Transverse colon (tissue), 4 donors: Measurements from ENCODE around the gene PCP4. TPM values are rescaled to one million over a fixed set of nuclear protein-coding genes. Genes with fewer than 3 reads are reported as not detected.

Source experiments
- DNase-seq: peaks from one replicate; pipeline ENCODE4 v3.0.0-alpha.2; 2019
- H3K27ac ChIP-seq, 4 donors: fragments of 200-600 bp; sonication (generic); 2 replicates each; pipeline ENCODE4 v1.5.1; 2016 to 2018; ENCODE audit warnings: inconsistent platforms in 4 of 4
- H3K27me3 ChIP-seq: fragments of 200-600 bp; sonication (generic); 2 replicates; pipeline ENCODE4 v1.5.1; 2017; ENCODE audit warnings: inconsistent platforms
- H3K36me3 ChIP-seq, 4 donors: fragments of 200-600 bp; sonication (generic); 2 replicates each; pipeline ENCODE4 v1.5.1; 2017 to 2019; ENCODE audit warnings: inconsistent platforms in 4 of 4
- H3K4me1 ChIP-seq, 4 donors: fragments of 200-600 bp; sonication (generic); 2 replicates each; pipeline ENCODE4 v1.5.1; 2017 to 2020; ENCODE audit warnings: inconsistent platforms in 4 of 4
- H3K4me3 ChIP-seq, 4 donors: fragments of 200-600 bp; sonication (generic); 1 replicate in 1 of 4; 2 replicates in 3 of 4; pipeline versions ENCODE4 v1.5.1 to v1.6.1; 2017 to 2019; ENCODE audit warnings: inconsistent platforms in 4 of 4
- H3K9me3 ChIP-seq, 2 donors: fragments of 200-600 bp; sonication (generic); 2 replicates each; pipeline ENCODE4 v1.5.1; 2017 to 2019; ENCODE audit warnings: inconsistent platforms in 2 of 2
- EP300 ChIP-seq: sonication (generic); formaldehyde crosslinking; IDR thresholded peaks from one replicate; pipeline ENCODE4 v1.6.1; 2017; ENCODE audit warnings: antibody characterized with exemption, low read depth
- POLR2A ChIP-seq: fragments of 450-650 bp; IDR thresholded peaks from one replicate; pipeline ENCODE4 v1.6.1; 2016; ENCODE audit warnings: antibody characterized with exemption, mild to moderate bottlenecking, moderate library complexity
- POLR2AphosphoS5 ChIP-seq, 3 donors: sonication (generic); formaldehyde crosslinking; IDR thresholded peaks; one replicate each; pipeline ENCODE4 v1.6.1; 2016; ENCODE audit warnings: antibody characterized with exemption in 3 of 3
- WGBS, 2 donors: methylation state at CpG; one replicate each; pipeline ENCODE4 v1.1.5; 2018; ENCODE audit warnings: low coverage in 1 of 2; 5-methylcytosine and 5-hydroxymethylcytosine counted together
- in situ Hi-C, 4 donors: fragments of 200-750 bp; cut with MboI; loops; one replicate each; pipeline versions ENCODE4 v1.15.0 to v1.15.1; 2017; ENCODE audit warnings: low sequenced_read_pairs in 3 of 4, low pct_ligation_motif_present in 1 of 4, low pct_unique_long_range_greater_than_20kb in 1 of 4
- intact Hi-C: fragments of 100-400 bp; cut with DNase I; formaldehyde crosslinking; loops from one replicate; pipeline ENCODE4 v1.15.1; 2023; ENCODE audit warnings: low total_unique reads
- total RNA-seq, 4 donors: library from RNA; depleted of rRNA; stranded (reverse); fragments of >200 nt; gene quantifications; one replicate each; pipeline ENCODE4 v1.1.0, GENCODE V29; 2016
- TF ChIP-seq, protein P1 (sequence below), 5 experiments: fragments of 200-600 bp in 3 of 5; fragments of 450-650 bp in 2 of 5; sonication (generic) in 3 of 5; IDR thresholded peaks; 1 replicate in 2 of 5; 2 replicates in 3 of 5; pipeline ENCODE4 v1.5.1; 2016 to 2017; ENCODE audit warnings: antibody characterized with exemption in 5 of 5, inconsistent platforms in 3 of 5, mild to moderate bottlenecking in 2 of 5, moderate library complexity in 1 of 5

The PCP4 gene
- total RNA-seq, 4 donors from 2014 or later, result 8.9 to 17.3 (median 13.1) TPM; not detected in 1

GRCh38 chr21:39873687-39874086 is 6.4 kb downstream of the PCP4 start:
- H3K36me3 ChIP-seq, result no peaks in the 10 kb centered on the region
- no peak for TF ChIP-seq EP300
- no peak for TF ChIP-seq POLR2A
- TF ChIP-seq, protein P1, sequence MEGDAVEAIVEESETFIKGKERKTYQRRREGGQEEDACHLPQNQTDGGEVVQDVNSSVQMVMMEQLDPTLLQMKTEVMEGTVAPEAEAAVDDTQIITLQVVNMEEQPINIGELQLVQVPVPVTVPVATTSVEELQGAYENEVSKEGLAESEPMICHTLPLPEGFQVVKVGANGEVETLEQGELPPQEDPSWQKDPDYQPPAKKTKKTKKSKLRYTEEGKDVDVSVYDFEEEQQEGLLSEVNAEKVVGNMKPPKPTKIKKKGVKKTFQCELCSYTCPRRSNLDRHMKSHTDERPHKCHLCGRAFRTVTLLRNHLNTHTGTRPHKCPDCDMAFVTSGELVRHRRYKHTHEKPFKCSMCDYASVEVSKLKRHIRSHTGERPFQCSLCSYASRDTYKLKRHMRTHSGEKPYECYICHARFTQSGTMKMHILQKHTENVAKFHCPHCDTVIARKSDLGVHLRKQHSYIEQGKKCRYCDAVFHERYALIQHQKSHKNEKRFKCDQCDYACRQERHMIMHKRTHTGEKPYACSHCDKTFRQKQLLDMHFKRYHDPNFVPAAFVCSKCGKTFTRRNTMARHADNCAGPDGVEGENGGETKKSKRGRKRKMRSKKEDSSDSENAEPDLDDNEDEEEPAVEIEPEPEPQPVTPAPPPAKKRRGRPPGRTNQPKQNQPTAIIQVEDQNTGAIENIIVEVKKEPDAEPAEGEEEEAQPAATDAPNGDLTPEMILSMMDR (IDR thresholded peaks at IDR 0.05), result no peak
- TF ChIP-seq POLR2AphosphoS5 (IDR thresholded peaks at IDR 0.05), result no peak
- DNase-seq, result no peak
- H3K4me1 ChIP-seq, result no peaks in the 10 kb centered on the region
- intact Hi-C loops, result no loop called here
- in situ Hi-C loops, result no loop called here
- 87 to 90% methylated on average over 1 of the region's 1 CpG for WGBS, 2 donors
- H3K27me3 ChIP-seq, result no peaks in the 10 kb centered on the region
- no peak overlapping the region for H3K27ac ChIP-seq
- H3K4me3 ChIP-seq, result no peak overlapping the region
- H3K9me3 ChIP-seq, result no peaks in the 10 kb centered on the region

GRCh38 chr21:39874206-39874605 is 7.0 kb downstream of the PCP4 start:
- Histone ChIP-seq H3K27me3 (no peaks in the 10 kb centered on the region), H3K4me1 (no peaks in the 10 kb centered on the region), H3K27ac (no peak overlapping the region), H3K36me3 (no peaks in the 10 kb centered on the region), H3K9me3 (no peaks in the 10 kb centered on the region), H3K4me3 (no peak overlapping the region)
- DNase-seq, result no peak
- 66 to 76% methylated on average over 7 to 8 of the region's 8 CpGs for WGBS, 2 donors
- intact Hi-C loops, result no loop called here
- TF ChIP-seq, protein P1 (IDR thresholded peaks at IDR 0.05), result no peak
- TF ChIP-seq POLR2A, result no peak
- TF ChIP-seq EP300, result no peak
- no peak for TF ChIP-seq POLR2AphosphoS5 (IDR thresholded peaks at IDR 0.05)
- in situ Hi-C loops, result no loop called here

DNA sequence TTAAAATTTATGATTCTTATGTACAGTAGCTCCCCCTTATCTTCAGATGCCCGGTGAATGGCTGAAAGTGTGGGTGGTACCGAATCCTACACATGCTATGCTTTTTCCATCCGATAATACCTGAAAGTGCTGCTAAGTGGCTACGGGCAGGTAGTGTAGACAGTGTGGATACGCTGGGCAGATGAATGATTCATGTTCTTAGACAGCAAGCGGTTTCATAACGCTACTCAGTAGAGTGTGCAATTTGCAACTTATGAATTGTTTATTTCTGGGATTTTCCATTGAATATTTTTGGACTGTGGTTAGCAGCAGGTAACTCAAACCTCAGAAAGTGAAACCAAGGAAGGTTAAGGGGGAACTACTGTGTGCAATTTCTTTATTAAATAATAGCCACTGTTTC is 7.5 kb downstream of the PCP4 start:
- no peaks in the 10 kb centered on the region for H3K36me3 ChIP-seq
- H3K27me3 ChIP-seq, result no peaks in the 10 kb centered on the region
- H3K27ac ChIP-seq, result no peak overlapping the region
- no peak overlapping the region for H3K4me3 ChIP-seq
- DNase-seq, result no peak
- TF ChIP-seq, protein P1 (IDR thresholded peaks at IDR 0.05), result no peak
- no peak for TF ChIP-seq EP300
- TF ChIP-seq POLR2AphosphoS5 (IDR thresholded peaks at IDR 0.05), result no peak
- no peak for TF ChIP-seq POLR2A
- no peaks in the 10 kb centered on the region for H3K9me3 ChIP-seq
- WGBS, 2 donors, result 67% methylated on average over 7 of the region's 7 CpGs
- intact Hi-C loops (no loop called here), in situ Hi-C loops (no loop called here)
- no peaks in the 10 kb centered on the region for H3K4me1 ChIP-seq

DNA sequence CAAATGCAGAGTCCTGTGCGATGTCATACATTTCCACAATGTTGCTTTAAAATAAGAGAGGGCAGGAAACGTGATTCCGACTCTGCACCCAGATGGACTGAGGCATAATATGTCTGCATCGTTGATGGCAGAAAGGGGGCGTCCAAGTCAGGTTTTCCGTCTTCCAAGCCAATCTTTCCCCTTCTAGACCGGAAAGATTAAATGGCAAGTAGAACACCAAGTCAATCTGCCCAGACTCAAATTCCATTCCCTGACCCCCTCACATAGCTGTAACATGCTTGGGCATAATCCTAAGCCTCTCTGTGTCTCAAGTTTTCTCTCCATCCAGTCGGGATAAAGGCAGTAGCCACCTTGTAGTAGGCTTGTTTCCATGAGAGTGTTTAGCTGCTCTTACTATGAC is 14.4 kb downstream of the PCP4 start:
- intact Hi-C loops (no loop called here), in situ Hi-C loops (no loop called here)
- DNase-seq, result no peak
- Histone ChIP-seq H3K27ac (no peak overlapping the region), H3K4me1 (no peaks in the 10 kb centered on the region), H3K4me3 (no peak overlapping the region), H3K27me3 (no peaks in the 10 kb centered on the region), H3K9me3 (no peaks in the 10 kb centered on the region), H3K36me3 (no peaks in the 10 kb centered on the region)
- TF ChIP-seq, protein P1 (IDR thresholded peaks at IDR 0.05), result no peak
- TF ChIP-seq POLR2AphosphoS5 (IDR thresholded peaks at IDR 0.05) (no peak), EP300 (no peak), POLR2A (no peak)
- WGBS, 2 donors, result 69 to 82% methylated on average over 8 of the region's 8 CpGs
